Measurements from ENCODE around the gene AOPEP.

The AOPEP gene

GRCh38 chr9:95077053-95077765, 350.7 kb downstream of the AOPEP start:
- DNase-seq, result no peak

- no peak for DNase-seq
Observed at GRCh38 chr9:95077766-95078370, 351.4 kb downstream of the AOPEP start.

GRCh38 chr9:95078511-95078910, 352.0 kb downstream of the AOPEP start:
- DNase-seq, result no peak

GRCh38 chr9:95078939-95079338, 352.4 kb downstream of the AOPEP start:
- DNase-seq, result no peak

- DNase-seq, result no peak
Observed at GRCh38 chr9:95079461-95079860, 353.0 kb downstream of the AOPEP start.

DNA sequence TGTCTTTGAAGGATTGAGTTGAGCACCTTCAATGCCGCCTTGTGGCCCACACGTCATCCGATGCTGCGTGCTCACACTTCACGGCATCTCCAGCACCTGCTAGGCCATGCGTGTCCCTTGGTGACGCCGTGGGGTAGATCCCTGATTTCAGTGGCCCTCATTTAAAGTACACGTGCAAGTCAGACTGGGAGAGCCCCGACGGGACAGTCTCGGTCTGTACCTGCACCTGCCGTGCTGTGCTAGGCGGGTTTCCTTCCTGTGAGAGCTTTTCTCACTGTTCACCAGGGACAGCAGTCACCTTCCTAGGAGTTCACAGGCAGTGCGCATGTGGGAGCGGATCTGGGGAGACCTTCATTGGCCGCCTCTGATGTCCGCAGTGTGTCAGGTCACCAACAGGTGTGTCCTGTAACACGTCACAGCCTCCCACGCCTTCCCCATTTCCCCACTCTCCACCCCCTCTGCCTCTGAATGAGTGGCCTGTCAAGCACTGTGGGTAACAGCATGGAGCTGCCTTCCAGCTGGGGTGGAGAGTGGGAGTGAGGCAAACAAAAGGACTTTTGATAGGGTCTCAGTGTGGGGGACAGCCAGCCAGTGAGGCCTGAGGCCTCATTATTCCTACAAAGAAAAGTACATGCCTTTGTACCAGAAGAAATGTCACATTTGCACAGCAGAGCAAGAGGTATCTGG, 354.6 kb downstream of the AOPEP start:
- no peak for DNase-seq

DNA sequence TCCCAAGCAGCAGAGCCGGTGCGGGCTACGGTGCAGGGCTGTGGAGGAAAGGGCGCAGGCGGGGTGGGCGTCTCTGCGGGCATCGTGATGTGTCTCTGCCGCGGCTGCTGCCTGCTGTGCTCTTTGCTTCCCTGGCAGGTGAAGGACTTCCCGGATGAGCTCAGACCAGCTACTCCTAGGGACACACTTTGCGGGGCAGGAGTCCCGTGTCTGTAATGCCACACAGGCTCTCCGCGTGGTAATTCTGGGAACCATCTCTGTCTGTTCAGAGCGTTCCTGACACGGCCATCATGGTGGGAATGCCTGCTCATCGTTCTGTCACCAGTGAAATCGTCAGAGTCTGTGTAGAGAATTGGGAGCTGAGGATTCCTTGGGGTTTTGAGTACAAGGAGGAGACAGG, 355.5 kb downstream of the AOPEP start:
- no peak for DNase-seq

GRCh38 chr9:95082401-95083084, 356.0 kb downstream of the AOPEP start:
- no peak for DNase-seq

GRCh38 chr9:95083086-95083768, 356.7 kb downstream of the AOPEP start:
- no peak for DNase-seq

DNA sequence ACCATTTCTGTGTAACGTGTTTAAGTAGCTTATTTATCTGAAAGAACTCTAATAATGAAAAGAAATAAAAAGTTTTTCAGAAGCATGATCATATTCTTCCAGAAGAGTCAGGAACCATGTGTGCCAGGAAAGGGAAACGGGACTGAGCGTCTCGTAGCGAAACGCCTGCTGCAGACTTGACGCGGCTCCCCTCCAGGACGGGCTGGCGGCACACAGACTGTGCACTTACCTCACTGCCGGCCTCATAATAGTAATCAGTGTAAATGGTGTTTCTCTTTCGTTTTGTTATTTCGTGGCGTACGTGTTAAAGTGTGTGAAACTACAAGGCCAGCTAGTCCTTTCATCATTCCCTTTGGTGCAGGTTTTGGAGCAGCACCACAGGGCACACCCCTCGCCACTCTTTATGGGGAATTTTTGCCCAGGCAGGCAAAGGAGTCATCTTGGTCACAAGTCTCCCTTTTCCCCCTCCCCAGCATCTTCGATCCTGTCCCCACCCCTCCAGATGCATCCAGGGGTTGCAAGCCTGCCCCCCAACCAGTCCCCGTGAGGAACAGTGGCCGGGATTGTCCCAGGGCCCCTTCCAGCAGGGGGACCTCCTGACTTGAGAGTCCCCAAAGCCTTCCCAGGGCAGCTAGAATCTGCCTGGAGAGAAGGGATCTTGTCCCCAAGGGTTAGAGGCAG, 357.9 kb downstream of the AOPEP start:
- DNase-seq, result no peak

- no peak for DNase-seq
Observed at GRCh38 chr9:95085036-95085770, 358.7 kb downstream of the AOPEP start.

GRCh38 chr9:95085861-95086563, 359.5 kb downstream of the AOPEP start:
- no peak for DNase-seq

GRCh38 chr9:95086564-95086955, 360.1 kb downstream of the AOPEP start:
- DNase-seq, result no peak

DNA sequence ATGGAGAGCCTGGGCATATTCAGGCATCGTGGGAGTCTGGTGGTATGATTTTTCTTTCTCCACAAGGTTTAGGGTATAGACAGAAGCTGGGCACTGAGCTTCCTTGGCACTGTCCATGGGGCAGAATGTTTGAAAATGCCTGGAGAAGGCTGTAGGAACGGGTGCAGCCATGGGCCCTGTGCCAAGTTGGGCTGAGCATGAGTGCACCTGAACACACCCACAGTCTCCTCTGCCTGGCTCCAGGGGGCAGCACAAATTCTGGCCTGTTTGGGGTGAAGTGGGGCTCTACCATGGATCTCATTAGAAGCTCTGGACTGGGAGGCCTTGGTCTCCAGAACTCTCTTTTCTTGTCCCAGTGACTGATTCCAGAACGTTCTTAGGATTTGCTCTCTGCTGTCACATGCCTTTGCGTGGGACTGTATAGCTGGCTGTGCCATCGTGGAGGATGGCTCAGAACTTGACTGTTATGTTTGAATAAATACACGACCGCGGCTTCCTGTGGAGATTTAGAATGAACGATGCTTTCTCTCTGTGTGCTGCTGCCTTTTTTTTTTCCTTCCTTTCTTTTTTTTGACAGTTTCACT, 361.3 kb downstream of the AOPEP start:
- DNase-seq, result no peak

GRCh38 chr9:95088421-95089161, 362.1 kb downstream of the AOPEP start:
- no peak for DNase-seq

DNA sequence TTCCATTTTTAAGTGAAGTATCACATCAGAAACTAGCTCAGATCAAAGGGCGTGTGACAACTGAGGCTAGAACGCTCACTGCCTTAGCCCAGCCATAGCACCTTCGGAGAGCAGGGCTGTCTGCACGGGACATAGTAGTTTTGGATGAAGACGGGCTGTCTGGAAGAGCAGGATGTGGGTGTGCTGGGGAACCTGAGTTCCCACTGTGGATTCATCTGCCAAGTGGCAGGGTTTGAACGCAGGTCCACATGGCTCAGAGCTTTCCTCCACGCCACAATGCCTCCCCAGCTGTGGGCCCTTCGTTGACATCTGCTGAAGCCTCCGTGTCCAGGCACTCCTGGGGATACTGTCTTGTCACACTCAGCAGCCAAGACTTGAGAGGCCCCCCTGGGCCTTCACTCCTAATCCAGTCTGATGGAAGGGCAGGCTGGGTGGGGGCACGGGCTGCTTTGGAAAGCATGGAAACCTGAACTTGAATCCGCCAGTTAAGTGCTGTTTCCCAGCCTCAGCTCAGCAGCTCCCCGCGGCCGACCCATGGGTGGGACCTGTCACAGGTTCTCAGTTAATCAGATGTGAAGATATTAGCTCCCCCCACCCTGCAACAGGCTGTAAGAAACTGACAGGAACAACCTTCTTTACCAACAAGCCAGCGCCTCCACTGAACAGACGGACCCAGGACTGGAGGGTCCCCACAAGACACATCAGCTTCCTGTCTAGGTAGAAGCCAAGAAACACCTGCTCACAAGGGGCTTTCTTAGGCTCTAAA, 362.9 kb downstream of the AOPEP start:
- DNase-seq, result no peak

DNA sequence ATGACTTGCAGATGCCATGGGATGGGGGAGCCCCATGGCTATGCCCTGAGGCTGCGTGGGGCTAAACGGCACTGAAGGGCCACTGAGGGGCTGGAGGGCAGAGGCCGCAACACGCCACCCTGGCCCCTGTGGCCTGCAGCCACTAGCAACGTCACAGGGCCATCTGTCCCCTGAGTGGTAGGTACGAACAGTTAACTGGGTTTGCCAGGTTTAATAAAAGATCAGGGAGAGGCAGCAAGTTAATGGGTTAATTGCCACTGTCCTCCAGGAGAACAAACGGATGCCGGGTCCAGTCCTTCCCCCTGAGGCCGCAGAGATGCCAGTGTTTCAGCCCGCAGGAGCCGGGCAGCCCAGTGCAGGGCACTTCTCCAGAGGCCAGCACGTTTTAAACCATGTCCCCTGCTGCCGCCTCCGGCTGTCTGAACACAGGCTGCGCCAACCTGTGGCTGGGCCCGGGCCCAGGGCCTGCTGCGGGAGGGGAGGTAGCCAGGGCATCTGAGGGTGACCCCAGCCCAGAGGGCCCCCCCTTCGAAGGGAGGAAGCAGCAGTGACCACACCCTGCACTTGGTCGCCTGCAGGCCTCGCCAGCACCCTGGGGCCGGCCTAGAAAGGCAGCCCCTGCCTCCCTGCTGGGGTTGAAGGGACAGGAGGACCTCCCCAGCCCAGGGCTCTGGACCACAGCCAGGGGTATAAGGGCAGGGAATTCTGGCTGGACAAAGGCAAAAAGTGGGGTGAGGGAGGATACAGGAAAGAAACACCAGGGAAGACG, 363.7 kb downstream of the AOPEP start:
- no peak for DNase-seq

- no peak for DNase-seq
Observed at GRCh38 chr9:95090871-95091577, 364.5 kb downstream of the AOPEP start.
